M059J (cell line): ENCODE data around the gene TMEM255B. TPM values are rescaled to one million over a fixed set of nuclear protein-coding genes. Genes with fewer than 3 reads are reported as not detected.
"Not testable (repeated sequence)": the region's sequence is repeated elsewhere in the genome, so short reads cannot be mapped to it uniquely, and the experiment has no call there.

ENCODE experiments used
- DNase-seq: peaks from one replicate; pipeline ENCODE4 v3.0.0-alpha.2; 2012; ENCODE audit warnings: low read depth
- total RNA-seq: library from RNA; depleted of rRNA; stranded (reverse); fragments of >200 nt; shearing (Covaris generic); gene quantifications from 2 replicates; pipeline ENCODE4 v1.2.3, GENCODE V29; 2014

The TMEM255B gene
- total RNA-seq, 1 experiment from 2014 or later: 3.5 TPM

GRCh38 chr13:113816946-113817859, 58.2 kb downstream of the TMEM255B start:
- peak; percentile 65 for DNase-seq

GRCh38 chr13:113817860-113818691, 59.0 kb downstream of the TMEM255B start:
- DNase-seq: no peak

- no peak for DNase-seq
Measured at GRCh38 chr13:113818700-113819295, 59.8 kb downstream of the TMEM255B start.

- DNase-seq: no peak
Measured at GRCh38 chr13:113819341-113819730, 60.3 kb downstream of the TMEM255B start.

GRCh38 chr13:113819731-113820715, 61.0 kb downstream of the TMEM255B start:
- no peak for DNase-seq

- peak; percentile 97 for DNase-seq
Measured at GRCh38 chr13:113820813-113821651, 62.0 kb downstream of the TMEM255B start.

- no peak for DNase-seq
Measured at GRCh38 chr13:113821847-113822246, 62.8 kb downstream of the TMEM255B start.

GRCh38 chr13:113822266-113822665, 63.2 kb downstream of the TMEM255B start:
- no peak for DNase-seq

- no peak for DNase-seq
Measured at GRCh38 chr13:113822956-113823744, 64.1 kb downstream of the TMEM255B start.

- no peak for DNase-seq
Measured at GRCh38 chr13:113823771-113824170, 64.7 kb downstream of the TMEM255B start.

- no peak for DNase-seq
Measured at GRCh38 chr13:113825841-113826240, 66.8 kb downstream of the TMEM255B start.

- not testable (repeated sequence) for DNase-seq
Measured at GRCh38 chr13:113826446-113826845, 67.4 kb downstream of the TMEM255B start.

- DNase-seq: no peak
Measured at GRCh38 chr13:113827021-113827420, 68.0 kb downstream of the TMEM255B start.

- DNase-seq: no peak
Measured at GRCh38 chr13:113828282-113828825, 69.3 kb downstream of the TMEM255B start.

GRCh38 chr13:113830426-113830950, 71.5 kb downstream of the TMEM255B start:
- DNase-seq: not testable (repeated sequence)

GRCh38 chr13:113831061-113831460, 72.0 kb downstream of the TMEM255B start:
- DNase-seq: no peak

- DNase-seq: peak; percentile 34
Measured at GRCh38 chr13:113832205-113832604, 73.2 kb downstream of the TMEM255B start.

GRCh38 chr13:113832631-113833030, 73.6 kb downstream of the TMEM255B start:
- DNase-seq: no peak
